Thoracic aorta (tissue), 2 donors: ENCODE data around the gene CEP170B. TPM values are rescaled to one million over a fixed set of nuclear protein-coding genes. Genes with fewer than 3 reads are reported as not detected.

ENCODE experiments used
- ATAC-seq: fragments of 150-250 bp; one replicate; pipeline ENCODE4 v1.8.0; 2017; ENCODE audit warnings: low read depth; ENCODE audit not compliant: insufficient number of reproducible peaks, low FRiP score
- DNase-seq: peaks from one replicate; pipeline ENCODE4 v3.0.0-alpha.2; 2020; ENCODE audit warnings: low spot score
- H3K27ac ChIP-seq, 2 donors: fragments of 200-600 bp; sonication (generic); 1 replicate in 1 of 2; 2 replicates in 1 of 2; pipeline ENCODE4 v1.5.1; 2016; ENCODE audit warnings: mild to moderate bottlenecking in 2 of 2, moderate library complexity in 2 of 2
- H3K27me3 ChIP-seq: fragments of 200-600 bp; sonication (generic); replicated peaks from 2 replicates; pipeline ENCODE4 v1.6.0; 2016; ENCODE audit warnings: mild to moderate bottlenecking; ENCODE audit not compliant: insufficient read depth
- H3K36me3 ChIP-seq: fragments of 200-600 bp; sonication (generic); one replicate; pipeline ENCODE4 v1.5.1; 2016
- H3K4me1 ChIP-seq, 2 donors: fragments of 200-600 bp; sonication (generic); 1 replicate in 1 of 2; 2 replicates in 1 of 2; pipeline versions ENCODE4 v1.5.1 to v1.6.0; 2016; ENCODE audit warnings: low read depth in 2 of 2, mild to moderate bottlenecking in 1 of 2; ENCODE audit not compliant: control insufficient read depth in 1 of 2
- H3K4me3 ChIP-seq: fragments of 200-600 bp; sonication (generic); 2 replicates; pipeline ENCODE4 v1.5.1; 2016; ENCODE audit warnings: mild to moderate bottlenecking
- H3K9me3 ChIP-seq: fragments of 200-600 bp; sonication (generic); 2 replicates; pipeline ENCODE4 v1.5.1; 2016
- total RNA-seq, 2 donors: library from RNA; depleted of rRNA; stranded (reverse); fragments of >200 nt; gene quantifications; one replicate each; pipeline versions ENCODE4 v1.1.0 to v1.2.3, GENCODE V29; 2016
- TF ChIP-seq, protein P1 (sequence below): fragments of 200-600 bp; sonication (generic); IDR thresholded peaks from one replicate; pipeline ENCODE4 v1.5.1; 2019; ENCODE audit warnings: antibody characterized with exemption

Gene CEP170B
- total RNA-seq, 2 donors from 2014 or later, result 35.2 to 38.2 TPM

DNA sequence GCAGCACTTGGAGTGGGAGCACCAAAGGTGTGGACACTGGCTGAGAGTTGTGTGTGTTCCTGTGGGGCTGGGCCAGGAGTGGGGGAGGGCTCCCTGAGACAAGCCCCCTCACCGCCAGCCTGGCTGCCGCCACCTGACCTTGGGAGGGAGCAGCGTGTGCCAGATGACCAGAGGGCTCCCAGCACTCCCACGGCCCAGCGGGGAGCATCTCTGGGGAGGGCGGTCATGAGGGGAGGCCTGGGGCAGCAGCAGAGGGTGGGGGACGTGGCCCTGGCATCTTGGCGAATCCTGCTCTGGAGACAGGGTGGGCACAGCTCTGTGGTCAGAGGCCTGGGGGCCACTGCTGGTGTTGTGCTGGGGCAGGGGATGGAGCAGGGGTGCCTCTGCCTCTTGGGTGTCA is 10.7 kb downstream of the CEP170B start:
- Histone ChIP-seq H3K9me3 (no peaks in the 10 kb centered on the region), H3K36me3 (peaks cover 31% of the 10 kb centered on the region), H3K4me1 (no peaks in the 10 kb centered on the region), H3K27ac (no peak overlapping the region), H3K4me3 (no peak overlapping the region), H3K27me3 (no peaks in the 10 kb centered on the region)
- ATAC-seq (no peak), DNase-seq (no peak)
- TF ChIP-seq, protein P1, sequence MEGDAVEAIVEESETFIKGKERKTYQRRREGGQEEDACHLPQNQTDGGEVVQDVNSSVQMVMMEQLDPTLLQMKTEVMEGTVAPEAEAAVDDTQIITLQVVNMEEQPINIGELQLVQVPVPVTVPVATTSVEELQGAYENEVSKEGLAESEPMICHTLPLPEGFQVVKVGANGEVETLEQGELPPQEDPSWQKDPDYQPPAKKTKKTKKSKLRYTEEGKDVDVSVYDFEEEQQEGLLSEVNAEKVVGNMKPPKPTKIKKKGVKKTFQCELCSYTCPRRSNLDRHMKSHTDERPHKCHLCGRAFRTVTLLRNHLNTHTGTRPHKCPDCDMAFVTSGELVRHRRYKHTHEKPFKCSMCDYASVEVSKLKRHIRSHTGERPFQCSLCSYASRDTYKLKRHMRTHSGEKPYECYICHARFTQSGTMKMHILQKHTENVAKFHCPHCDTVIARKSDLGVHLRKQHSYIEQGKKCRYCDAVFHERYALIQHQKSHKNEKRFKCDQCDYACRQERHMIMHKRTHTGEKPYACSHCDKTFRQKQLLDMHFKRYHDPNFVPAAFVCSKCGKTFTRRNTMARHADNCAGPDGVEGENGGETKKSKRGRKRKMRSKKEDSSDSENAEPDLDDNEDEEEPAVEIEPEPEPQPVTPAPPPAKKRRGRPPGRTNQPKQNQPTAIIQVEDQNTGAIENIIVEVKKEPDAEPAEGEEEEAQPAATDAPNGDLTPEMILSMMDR, result no peak

DNA sequence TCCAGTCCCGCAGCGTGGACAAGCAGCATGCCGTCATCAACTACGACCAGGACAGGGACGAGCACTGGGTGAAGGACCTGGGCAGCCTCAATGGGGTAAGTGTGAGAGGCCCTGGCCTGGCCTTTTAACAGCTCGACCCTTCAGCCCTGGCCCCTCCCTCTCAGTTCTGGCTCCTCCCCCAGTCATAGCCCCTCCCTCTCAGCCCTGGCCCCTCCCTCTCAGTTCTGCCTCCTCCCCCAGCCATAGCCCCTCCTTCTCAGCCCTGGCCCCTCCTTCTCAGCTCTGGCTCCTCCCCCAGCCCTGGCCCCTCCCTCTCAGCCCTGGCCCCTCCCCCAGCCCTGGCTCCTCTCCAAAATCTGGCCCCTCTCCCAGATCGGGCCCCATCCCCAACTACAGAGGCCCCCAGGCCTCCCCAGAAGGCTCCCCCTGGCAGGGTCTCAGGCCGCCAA is 11.2 kb downstream of the CEP170B start:
- Histone ChIP-seq H3K36me3 (peaks cover 34% of the 10 kb centered on the region), H3K4me1 (no peaks in the 10 kb centered on the region), H3K9me3 (no peaks in the 10 kb centered on the region), H3K27me3 (no peaks in the 10 kb centered on the region), H3K4me3 (no peak overlapping the region), H3K27ac (no peak overlapping the region)
- no peak for DNase-seq
- no peak for ATAC-seq
- TF ChIP-seq, protein P1, result no peak

DNA sequence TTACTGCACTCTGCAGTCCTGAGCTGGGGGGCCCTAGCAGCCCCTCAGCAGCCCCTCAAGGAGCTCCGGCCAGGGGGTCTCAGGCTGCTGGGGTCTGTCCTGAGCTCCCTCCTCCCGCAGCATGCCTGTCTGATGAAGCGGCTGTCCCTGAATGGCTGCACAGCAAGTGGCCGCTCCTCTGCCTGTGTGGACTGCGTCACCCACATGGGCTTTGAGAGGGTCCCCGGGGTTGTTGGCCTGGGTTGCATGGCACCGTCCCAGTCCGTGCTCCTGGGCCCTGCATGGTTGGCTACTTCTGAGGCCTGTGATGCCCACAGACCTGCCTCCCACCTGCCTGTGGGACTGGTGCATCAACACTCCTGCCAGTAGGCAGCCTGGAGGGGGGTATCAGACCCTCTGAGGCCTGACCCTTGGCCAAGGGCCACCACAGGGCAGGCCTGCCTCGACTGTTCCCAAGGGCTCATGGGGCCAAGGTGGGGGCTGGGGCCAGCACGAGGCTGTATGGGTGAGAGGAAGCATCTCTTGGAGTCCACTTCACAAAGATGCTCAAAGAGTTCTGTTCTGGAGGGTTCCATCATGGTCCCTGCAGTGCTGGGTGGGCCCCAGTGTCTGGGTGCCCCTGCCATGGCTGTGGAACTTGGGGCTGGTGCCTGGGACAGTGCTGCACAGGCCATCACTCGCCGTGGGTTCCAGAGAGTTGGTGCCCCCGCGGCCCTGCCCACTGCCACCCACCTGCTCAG is 12.2 kb downstream of the CEP170B start:
- Histone ChIP-seq H3K9me3 (no peaks in the 10 kb centered on the region), H3K4me3 (no peak overlapping the region), H3K36me3 (peaks cover 34% of the 10 kb centered on the region), H3K4me1 (no peaks in the 10 kb centered on the region), H3K27me3 (no peaks in the 10 kb centered on the region), H3K27ac (no peak overlapping the region)
- DNase-seq (no peak), ATAC-seq (no peak)
- TF ChIP-seq, protein P1, result no peak

DNA sequence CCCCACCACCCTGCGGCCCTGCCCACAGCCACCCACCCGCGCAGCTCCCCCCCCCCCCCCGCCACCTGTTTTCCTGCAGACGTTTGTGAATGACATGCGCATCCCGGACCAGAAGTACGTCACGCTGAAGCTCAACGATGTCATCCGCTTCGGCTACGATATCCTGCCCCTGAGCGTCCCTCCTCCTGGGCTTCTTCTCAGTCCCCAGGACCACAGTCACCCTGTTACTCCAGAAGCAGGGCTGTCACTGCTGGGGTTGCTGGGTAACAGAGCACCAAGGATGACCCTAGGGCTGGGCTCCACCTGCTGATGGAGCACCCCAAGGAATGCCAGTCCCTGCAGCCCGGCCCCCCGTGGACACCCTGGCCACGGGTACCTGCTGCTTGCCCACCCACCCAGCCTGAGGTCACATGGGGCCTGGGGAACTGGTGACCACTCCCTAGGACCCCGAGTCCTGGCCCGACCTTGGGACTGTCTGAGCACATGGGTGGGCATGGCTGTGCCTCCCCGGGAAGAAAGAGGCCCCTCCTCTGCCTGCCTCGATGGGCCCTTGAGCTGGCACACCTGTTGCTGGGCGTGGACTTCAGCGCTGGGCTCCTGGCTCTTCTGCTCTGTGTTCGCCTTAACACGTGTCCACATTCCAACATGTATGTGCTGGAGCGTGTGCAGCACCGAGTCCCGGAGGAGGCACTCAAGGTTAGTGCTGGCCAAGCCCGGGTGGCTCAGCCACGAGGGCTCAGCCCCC is 12.9 kb downstream of the CEP170B start:
- Histone ChIP-seq H3K27ac (no peak overlapping the region), H3K36me3 (peaks cover 34% of the 10 kb centered on the region), H3K4me1 (no peaks in the 10 kb centered on the region), H3K27me3 (no peaks in the 10 kb centered on the region), H3K9me3 (no peaks in the 10 kb centered on the region), H3K4me3 (no peak overlapping the region)
- no peak for DNase-seq
- no peak for ATAC-seq
- TF ChIP-seq, protein P1, result no peak

DNA sequence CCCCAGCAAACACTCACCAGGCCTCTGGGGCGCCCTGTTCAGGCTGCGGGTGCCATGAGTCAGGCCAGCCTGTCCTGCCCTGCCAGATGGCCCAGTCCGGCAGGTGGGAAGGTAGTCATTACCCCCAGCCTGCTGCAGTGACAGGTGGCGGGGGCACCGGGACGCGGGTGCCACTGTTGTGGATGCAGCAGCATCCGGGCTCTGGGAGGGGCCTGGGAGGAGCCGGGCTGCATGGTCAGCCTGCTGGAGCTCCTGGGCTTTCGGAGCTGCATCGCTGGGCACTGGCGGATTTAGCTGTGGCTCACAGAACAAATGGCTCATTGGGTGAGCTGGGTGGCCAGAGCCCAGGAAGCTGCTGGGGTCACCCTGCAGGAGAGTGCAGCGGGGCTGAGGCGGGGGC is 13.5 kb downstream of the CEP170B start:
- Histone ChIP-seq H3K4me3 (no peak overlapping the region), H3K27ac (no peak overlapping the region), H3K27me3 (no peaks in the 10 kb centered on the region), H3K4me1 (no peaks in the 10 kb centered on the region), H3K36me3 (peaks cover 40% of the 10 kb centered on the region), H3K9me3 (no peaks in the 10 kb centered on the region)
- TF ChIP-seq, protein P1, result no peak
- DNase-seq (no peak), ATAC-seq (no peak)
